NB4 (cell line): Measurements from ENCODE around the gene FAM81A.
"Not testable (repeated sequence)": the region's sequence is repeated elsewhere in the genome, so short reads cannot be mapped to it uniquely, and the experiment has no call there.

Experiments
- DNase-seq: peaks from one replicate; pipeline ENCODE4 v3.0.0; 2010; ENCODE audit warnings: low read depth
- H3K4me3 ChIP-seq: one replicate; pipeline ENCODE4 v1.5.1; 2011; ENCODE audit warnings: mild to moderate bottlenecking, low read depth, low read length, moderate library complexity
- CTCF ChIP-seq: IDR thresholded peaks from one replicate; pipeline ENCODE4 v1.5.1; 2012; ENCODE audit warnings: low read depth, low read length
- MYC ChIP-seq: IDR thresholded peaks from 2 replicates; pipeline ENCODE4 v1.6.1; 2011; ENCODE audit warnings: low read depth, low read length
- POLR2A ChIP-seq: IDR thresholded peaks from 2 replicates; pipeline ENCODE4 v1.6.1; 2011; ENCODE audit warnings: mild to moderate bottlenecking; ENCODE audit not compliant: insufficient read length; ENCODE audit errors: extremely low read depth
- TF ChIP-seq, protein P1 (sequence below): IDR thresholded peaks from 2 replicates; pipeline ENCODE4 v1.6.1; 2011; ENCODE audit warnings: low read depth, low read length

The FAM81A gene

GRCh38 chr15:59398220-59398619 lies 39.8 kb upstream of the FAM81A start:
- no peak for TF ChIP-seq POLR2A
- H3K4me3 ChIP-seq: no peak overlapping the region
- no peak for DNase-seq

- peak; percentile 68 for DNase-seq
- TF ChIP-seq POLR2A: no peak
- TF ChIP-seq, protein P1, sequence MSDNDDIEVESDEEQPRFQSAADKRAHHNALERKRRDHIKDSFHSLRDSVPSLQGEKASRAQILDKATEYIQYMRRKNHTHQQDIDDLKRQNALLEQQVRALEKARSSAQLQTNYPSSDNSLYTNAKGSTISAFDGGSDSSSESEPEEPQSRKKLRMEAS: peak; percentile 21; the same call in 1 of the 2 replicates
- no peak overlapping the region for H3K4me3 ChIP-seq
Observed at GRCh38 chr15:59399465-59400102, 38.4 kb upstream of the FAM81A start.

DNA sequence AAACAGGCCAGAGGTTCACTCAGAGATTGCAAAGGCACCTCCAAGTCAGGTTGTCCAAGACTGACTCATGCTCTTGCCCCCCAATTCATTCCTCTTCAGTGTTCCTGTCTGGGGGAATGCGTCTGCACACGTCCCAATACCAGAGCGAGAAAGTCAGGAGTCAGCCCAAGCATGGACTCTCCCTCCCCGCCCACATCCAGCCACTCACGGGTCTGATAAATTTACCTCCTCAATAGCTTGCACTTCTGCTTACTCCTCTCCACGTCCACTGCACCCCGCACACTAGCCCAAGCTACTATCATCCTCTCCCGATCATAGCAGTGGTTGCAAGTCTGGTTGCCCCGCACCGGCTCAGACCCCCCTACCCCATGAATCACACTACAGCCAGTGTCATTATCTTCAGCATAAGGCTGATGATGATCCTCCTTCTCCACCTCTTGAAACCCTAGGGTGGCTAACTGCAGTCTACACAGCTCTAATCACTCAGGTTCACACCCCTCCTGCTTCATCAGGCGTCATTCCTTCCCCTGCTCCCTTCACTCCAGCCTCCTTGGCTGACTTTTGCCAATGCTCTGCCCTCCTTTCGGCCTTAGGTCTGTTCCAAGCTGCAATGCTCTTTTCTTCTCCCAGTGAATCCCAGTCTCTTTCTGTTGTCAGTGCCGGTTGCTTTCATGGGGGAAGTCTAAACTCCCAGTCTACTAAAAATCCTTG lies 37.7 kb upstream of the FAM81A start:
- no peak for DNase-seq
- H3K4me3 ChIP-seq: no peak overlapping the region
- TF ChIP-seq MYC (no peak), POLR2A (no peak), CTCF (no peak)
- TF ChIP-seq, protein P1: no peak

- not testable (repeated sequence) for H3K4me3 ChIP-seq, DNase-seq
Observed at GRCh38 chr15:59401051-59401823, 36.7 kb upstream of the FAM81A start.

- TF ChIP-seq CTCF (no peak), POLR2A (no peak), MYC (no peak)
- TF ChIP-seq, protein P1: no peak
- no peak for DNase-seq
- no peak overlapping the region for H3K4me3 ChIP-seq
Observed at GRCh38 chr15:59401824-59402569, 36.0 kb upstream of the FAM81A start.

- no peak for DNase-seq
- TF ChIP-seq CTCF: no peak
- H3K4me3 ChIP-seq: no peak overlapping the region
Observed at GRCh38 chr15:59405079-59405478, 32.9 kb upstream of the FAM81A start.

GRCh38 chr15:59406446-59406845 lies 31.5 kb upstream of the FAM81A start:
- peak; percentile 40 for DNase-seq
- no peak overlapping the region for H3K4me3 ChIP-seq
- TF ChIP-seq CTCF (no peak), MYC (no peak), POLR2A (no peak)
- TF ChIP-seq, protein P1: no peak
